PC-3 (cell line): ENCODE data around the gene PRICKLE1.

Experiments used
- CTCF ChIP-seq: fragments of 300-600 bp; sonication (generic); conservative IDR thresholded peaks from 2 replicates; pipeline ENCODE4 v1.5.1; 2017; ENCODE audit warnings: antibody characterized with exemption, low read depth, mild to moderate bottlenecking, low read length
- EZH2 ChIP-seq: fragments of 300-600 bp; sonication (generic); IDR thresholded peaks from one replicate; pipeline ENCODE4 v1.6.1; 2017; ENCODE audit warnings: antibody characterized with exemption, mild to moderate bottlenecking, low read length; ENCODE audit not compliant: unreplicated experiment
- EZH2phosphoT487 ChIP-seq: fragments of 300-600 bp; sonication (generic); IDR thresholded peaks from 2 replicates; pipeline ENCODE4 v1.6.1; 2018; ENCODE audit warnings: mild to moderate bottlenecking, antibody characterized with exemption, low read length, borderline replicate concordance

- no peak for TF ChIP-seq CTCF
- no peak for TF ChIP-seq EZH2
- TF ChIP-seq EZH2phosphoT487: no peak
Observed at GRCh38 chr12:42584651-42585111, 4.9 kb downstream of the PRICKLE1 start.
